H9 (cell line): ENCODE results near the gene TENT5A. TPM values are rescaled to one million over a fixed set of nuclear protein-coding genes. Genes with fewer than 3 reads are reported as not detected.

Source experiments
- DNase-seq: peaks from one replicate; pipeline ENCODE4 v3.0.0-alpha.2; 2017
- H2AFZ ChIP-seq: one replicate; pipeline ENCODE4 v1.6.1; 2013; ENCODE audit warnings: mild to moderate bottlenecking, low read length, control low read depth, moderate library complexity
- H2AK5ac ChIP-seq: 2 replicates; pipeline ENCODE4 v1.6.1; 2013; ENCODE audit warnings: low read length, control low read depth, mixed read lengths; ENCODE audit not compliant: insufficient read length
- H2BK120ac ChIP-seq: one replicate; pipeline ENCODE4 v1.6.1; 2013; ENCODE audit warnings: low read depth, mild to moderate bottlenecking, low read length, control low read depth, inconsistent platforms; ENCODE audit not compliant: poor library complexity, severe bottlenecking
- H2BK12ac ChIP-seq: 2 replicates; pipeline ENCODE4 v1.6.1; 2013; ENCODE audit warnings: low read length, control low read depth, mixed read lengths, low read depth; ENCODE audit not compliant: insufficient read length
- H2BK15ac ChIP-seq: 2 replicates; pipeline ENCODE4 v1.6.1; 2013; ENCODE audit warnings: low read depth, low read length, control low read depth
- H2BK20ac ChIP-seq: one replicate; pipeline ENCODE4 v1.6.1; 2013; ENCODE audit warnings: low read depth, mild to moderate bottlenecking, low read length, control low read depth, inconsistent platforms; ENCODE audit not compliant: poor library complexity, severe bottlenecking
- H2BK5ac ChIP-seq: 2 replicates; pipeline ENCODE4 v1.6.1; 2013; ENCODE audit warnings: low read length, control low read depth, mixed read lengths; ENCODE audit not compliant: insufficient read length
- H3K14ac ChIP-seq: 2 replicates; pipeline ENCODE4 v1.6.1; 2013; ENCODE audit warnings: low read length, control low read depth; ENCODE audit not compliant: insufficient read depth
- H3K18ac ChIP-seq: 2 replicates; pipeline ENCODE4 v1.6.1; 2013; ENCODE audit warnings: low read depth, mild to moderate bottlenecking, mixed read lengths, low read length, control low read depth; ENCODE audit not compliant: insufficient read length
- H3K23ac ChIP-seq: 2 replicates; pipeline ENCODE4 v1.6.1; 2013; ENCODE audit warnings: low read length, control low read depth, mixed read lengths, low read depth; ENCODE audit not compliant: insufficient read length
- H3K23me2 ChIP-seq: 2 replicates; pipeline ENCODE4 v1.6.1; 2013; ENCODE audit warnings: low read depth, mild to moderate bottlenecking, mixed read lengths, low read length, control low read depth; ENCODE audit not compliant: insufficient read length, poor library complexity, severe bottlenecking
- H3K27ac ChIP-seq: 2 replicates; pipeline ENCODE4 v1.5.1; 2013; ENCODE audit warnings: low read length, control low read depth, mixed read lengths, low read depth; ENCODE audit not compliant: insufficient read length
- H3K27me3 ChIP-seq: 2 replicates; pipeline ENCODE4 v1.6.1; 2013; ENCODE audit warnings: low read length, control low read depth, inconsistent platforms; ENCODE audit not compliant: insufficient read depth
- H3K4ac ChIP-seq: 2 replicates; pipeline ENCODE4 v1.6.1; 2013; ENCODE audit warnings: low read depth, mild to moderate bottlenecking, control low read depth, inconsistent platforms, low read length, moderate library complexity
- H3K4me1 ChIP-seq: 2 replicates; pipeline ENCODE4 v1.6.1; 2013; ENCODE audit warnings: low read length, control low read depth, inconsistent platforms; ENCODE audit not compliant: insufficient read depth
- H3K4me2 ChIP-seq: 2 replicates; pipeline ENCODE4 v1.6.1; 2013; ENCODE audit warnings: low read length, control low read depth, mixed read lengths; ENCODE audit not compliant: insufficient read length, insufficient read depth
- H3K56ac ChIP-seq: 2 replicates; pipeline ENCODE4 v1.6.1; 2013; ENCODE audit warnings: low read depth, mild to moderate bottlenecking, mixed read lengths, low read length, control low read depth; ENCODE audit not compliant: insufficient read length
- H3K79me1 ChIP-seq: 2 replicates; pipeline ENCODE4 v1.6.1; 2013; ENCODE audit warnings: low read depth, mild to moderate bottlenecking, moderate library complexity, low read length, control low read depth, inconsistent platforms; ENCODE audit not compliant: insufficient read depth, poor library complexity, severe bottlenecking
- H3K79me2 ChIP-seq: 2 replicates; pipeline ENCODE4 v1.6.1; 2013; ENCODE audit warnings: low read length, control low read depth, inconsistent platforms; ENCODE audit not compliant: insufficient read depth
- H3K9ac ChIP-seq: 2 replicates; pipeline ENCODE4 v1.6.1; 2013; ENCODE audit warnings: low read length, control low read depth, mixed read lengths; ENCODE audit not compliant: insufficient read length; ENCODE audit errors: extremely low read depth
- H3K9me3 ChIP-seq: one replicate; pipeline ENCODE4 v1.6.1; 2013; ENCODE audit warnings: low read depth, low read length, inconsistent platforms; ENCODE audit not compliant: control insufficient read depth
- H3T11ph ChIP-seq: one replicate; pipeline ENCODE4 v1.6.1; 2013; ENCODE audit warnings: mild to moderate bottlenecking, low read length, control low read depth, inconsistent platforms
- H4K20me1 ChIP-seq: one replicate; pipeline ENCODE4 v1.6.1; 2013; ENCODE audit not compliant: control insufficient read depth, insufficient read length, insufficient read depth
- H4K5ac ChIP-seq: 2 replicates; pipeline ENCODE4 v1.6.1; 2013; ENCODE audit warnings: low read depth, mild to moderate bottlenecking, mixed read lengths, low read length, control low read depth; ENCODE audit not compliant: insufficient read length
- H4K8ac ChIP-seq: replicated peaks from 2 replicates; pipeline ENCODE4 v1.6.1; 2013; ENCODE audit warnings: low read length, control low read depth, mixed read lengths, low read depth; ENCODE audit not compliant: insufficient read length
- H4K91ac ChIP-seq: 2 replicates; pipeline ENCODE4 v1.6.1; 2013; ENCODE audit warnings: low read depth, mild to moderate bottlenecking, moderate library complexity, mixed read lengths, low read length, control low read depth; ENCODE audit not compliant: insufficient read length
- H3K27ac Mint-ChIP-seq, 3 experiments: 2 replicates in 2 of 3; 3 replicates in 1 of 3; pipeline ENCODE4 v1.8.0; 2020 to 2021; ENCODE audit warnings: mixed read lengths in 3 of 3, mild to moderate bottlenecking in 1 of 3, moderate library complexity in 1 of 3
- H3K27me3 Mint-ChIP-seq: 2 replicates; pipeline ENCODE4 v1.8.0; 2021; ENCODE audit warnings: low read depth, mild to moderate bottlenecking, moderate library complexity, mixed read lengths
- H3K36me3 Mint-ChIP-seq, 3 experiments: 2 replicates in 2 of 3; 3 replicates in 1 of 3; pipeline ENCODE4 v1.8.0; 2020 to 2021; ENCODE audit warnings: low read depth in 3 of 3, mixed read lengths in 3 of 3; ENCODE audit not compliant: insufficient read depth in 1 of 3
- H3K4me1 Mint-ChIP-seq, 2 experiments: 2 replicates each; pipeline ENCODE4 v1.8.0; 2020; ENCODE audit warnings: mixed read lengths in 2 of 2
- H3K4me3 Mint-ChIP-seq, 2 experiments: 2 replicates in 1 of 2; 3 replicates in 1 of 2; pipeline ENCODE4 v1.8.0; 2020 to 2021; ENCODE audit warnings: mild to moderate bottlenecking in 2 of 2, mixed read lengths in 2 of 2, moderate library complexity in 1 of 2
- H3K9me3 Mint-ChIP-seq, 2 experiments: 2 replicates in 1 of 2; 3 replicates in 1 of 2; pipeline ENCODE4 v1.8.0; 2020; ENCODE audit warnings: mild to moderate bottlenecking in 2 of 2, mixed read lengths in 2 of 2, moderate library complexity in 1 of 2
- CTCF ChIP-seq: fragments of 200-600 bp; sonication (generic); conservative IDR thresholded peaks from 3 replicates; pipeline ENCODE4 v1.8.0; 2021; ENCODE audit warnings: antibody characterized with exemption, mild to moderate bottlenecking
- WGBS: extraction: QIAGEN DNeasy Blood & Tissue Kit; methylation state at CpG from one replicate; pipeline ENCODE4 v1.1.7; 2013; ENCODE audit warnings: missing lambda C conversion rate, low lambda C conversion rate, mixed read lengths; ENCODE audit not compliant: insufficient read length; ENCODE audit errors: extremely low coverage; 5-methylcytosine and 5-hydroxymethylcytosine counted together
- total RNA-seq: library from RNA; stranded (reverse); gene quantifications from 2 replicates; pipeline ENCODE4 v1.2.1, GENCODE V29; 2021

The TENT5A gene
- total RNA-seq, 1 experiment from 2014 or later, result 1.4 TPM

GRCh38 chr6:81714684-81715083, 37.8 kb downstream of the TENT5A start:
- no peak overlapping the region for H3K23ac ChIP-seq
- no CpG with 5 or more reads among the region's 3 CpGs for WGBS

More at GRCh38 chr6:81714684-81715083, 37.8 kb downstream of the TENT5A start:
- Histone ChIP-seq H3K9me3 (no peaks in the 10 kb centered on the region), H3K4me1 (no peaks in the 10 kb centered on the region), H4K8ac (no peak overlapping the region), H3K9ac (no peak overlapping the region), H4K91ac (no peak overlapping the region), H3K4me2 (no peak overlapping the region), H2AK5ac (no peak overlapping the region), H2BK5ac (no peak overlapping the region), H4K20me1 (no peaks in the 10 kb centered on the region), H2BK120ac (no peak overlapping the region), H3K4ac (no peak overlapping the region), H3K27ac (no peak overlapping the region), H3K79me2 (no peaks in the 10 kb centered on the region), H3K56ac (no peak overlapping the region), H3K14ac (no peak overlapping the region), H3K18ac (no peak overlapping the region), H2BK20ac (no peak overlapping the region), H2AFZ (no peak overlapping the region), H3T11ph (no peak overlapping the region), H2BK15ac (no peak overlapping the region), H3K27me3 (no peaks in the 10 kb centered on the region), H2BK12ac (no peak overlapping the region), H4K5ac (no peak overlapping the region), H3K79me1 (no peaks in the 10 kb centered on the region), H3K23me2 (no peaks in the 10 kb centered on the region)
- Mint-ChIP-seq H3K9me3 (no peaks in the 10 kb centered on the region), H3K27me3 (no peaks in the 10 kb centered on the region), H3K27ac (no peak overlapping the region), H3K4me1 (peaks cover 4% of the 10 kb centered on the region in 2 experiments; a peak in 2 of 4 replicates), H3K36me3 (peaks cover 0 to 2% (median 0%) of the 10 kb centered on the region in 3 experiments; a peak in 1 of 7 replicates), H3K4me3 (no peak overlapping the region)
- TF ChIP-seq CTCF, result no peak
- DNase-seq, result no peak
